Kidney (tissue), 14 donors: ENCODE measurements around the gene FAM89A. TPM values are rescaled to one million over a fixed set of nuclear protein-coding genes. Genes with fewer than 3 reads are reported as not detected.
"Not testable (repeated sequence)": the region's sequence is repeated elsewhere in the genome, so short reads cannot be mapped to it uniquely, and the experiment has no call there.

Experiments used
- DNase-seq, 5 donors: peaks; one replicate each; pipeline ENCODE4 v3.0.0-alpha.2; 2013 to 2020
- FAIRE-seq: peaks from 2 replicates; lab custom pipeline; 2012; peaks lifted over from hg19 to GRCh38; lab: Jason Lieb, UNC
- H3K27ac ChIP-seq, 2 donors: one replicate each; pipeline ENCODE4 v1.7.0; 2013; ENCODE audit warnings: low read depth in 2 of 2, low read length in 2 of 2, inconsistent platforms in 1 of 2
- H3K27me3 ChIP-seq: one replicate; pipeline ENCODE4 v1.7.1; 2013; ENCODE audit warnings: low read length, inconsistent platforms; ENCODE audit not compliant: control insufficient read depth, insufficient read depth
- H3K36me3 ChIP-seq, 3 donors: one replicate each; pipeline versions ENCODE4 v1.7.0 to v1.7.1; 2013; ENCODE audit warnings: low read length in 3 of 3, control low read depth in 1 of 3, inconsistent platforms in 1 of 3; ENCODE audit not compliant: insufficient read depth in 3 of 3, control insufficient read depth in 2 of 3
- H3K4me1 ChIP-seq, 3 donors: one replicate each; pipeline versions ENCODE4 v1.7.0 to v1.7.1; 2013; ENCODE audit warnings: low read length in 3 of 3, inconsistent platforms in 1 of 3, low read depth in 1 of 3; ENCODE audit not compliant: control insufficient read depth in 2 of 3, insufficient read depth in 2 of 3
- H3K4me3 ChIP-seq, 3 donors: one replicate each; pipeline versions ENCODE4 v1.7.0 to v1.8.1; 2013; ENCODE audit warnings: low read length in 3 of 3, control low read depth in 1 of 3, inconsistent platforms in 1 of 3
- H3K9ac ChIP-seq, 3 donors: one replicate each; pipeline versions ENCODE4 v1.7.0 to v1.7.1; 2013; ENCODE audit warnings: low read length in 3 of 3, control low read depth in 1 of 3, inconsistent platforms in 1 of 3
- H3K9me3 ChIP-seq, 3 donors: one replicate each; pipeline versions ENCODE4 v1.7.0 to v1.7.1; 2013; ENCODE audit warnings: low read length in 3 of 3, control low read depth in 1 of 3, inconsistent platforms in 1 of 3; ENCODE audit not compliant: control insufficient read depth in 2 of 3, insufficient read depth in 1 of 3
- CTCF ChIP-seq: IDR thresholded peaks from 3 replicates; pipeline ENCODE4 v1.5.1; 2012; ENCODE audit warnings: mild to moderate bottlenecking, moderate library complexity, borderline replicate concordance; ENCODE audit not compliant: insufficient read depth; ENCODE audit errors: extremely low read depth
- intact Hi-C: fragments of 100-400 bp; cut with DNase I; formaldehyde crosslinking; loops from one replicate; pipeline ENCODE4 v1.11.1; 2022
- polyA plus RNA-seq: library from polyadenylated mRNA; stranded (reverse); fragments of 350-450 nt; fragmentation: Illumina TruSeq; extraction: RNeasy Lipid Tissue Mini Kit (QIAGEN cat#74804); gene quantifications from one replicate; pipeline ENCODE4 v1.2.3, GENCODE V29; 2014; ENCODE audit warnings: low read depth, low replicate concordance; ENCODE audit not compliant: insufficient read depth
- total RNA-seq: library from RNA; stranded (reverse); fragmentation: NEBNext Ultra II Directional; extraction: Animal tissue kit (Norgen Biotek cat#: 25700); gene quantifications from one replicate; pipeline ENCODE4 v1.2.1, GENCODE V29; 2021
- donor health status: control.
- donor health status: control.
- donor health status: control.
- donor health status: control.
- donor health status: control.
- donor health status: DM: yes; HTN: yes; CAD: no.
- donor health status: Normal renal cell carcinoma (clear cell type).

Gene FAM89A
- total and polyA plus RNA-seq, 2 donors from 2014 or later = 14.9 to 19.9 TPM

- Histone ChIP-seq H3K9ac (no peak overlapping the region), H3K36me3 (no peaks in the 10 kb centered on the region), H3K27ac (no peak overlapping the region), H3K4me3 (no peak overlapping the region), H3K4me1 (no peaks in the 10 kb centered on the region), H3K9me3 (no peaks in the 10 kb centered on the region), H3K27me3 (no peaks in the 10 kb centered on the region)
- TF ChIP-seq CTCF = no peak
- no peak for DNase-seq
- FAIRE-seq = no peak
- intact Hi-C loops = no loop called here
Measured at GRCh38 chr1:231023150-231023549, 16.9 kb downstream of the FAM89A start.

GRCh38 chr1:231022543-231022942 lies 17.5 kb downstream of the FAM89A start:
- H3K4me3 ChIP-seq, H3K4me1 ChIP-seq, H3K9me3 ChIP-seq, FAIRE-seq, H3K36me3 ChIP-seq, H3K27ac ChIP-seq, H3K9ac ChIP-seq, H3K27me3 ChIP-seq, DNase-seq, intact Hi-C loops: not testable (repeated sequence)

- DNase-seq (no peak), FAIRE-seq (no peak)
- no peak for TF ChIP-seq CTCF
- H3K4me1 ChIP-seq = no peaks in the 10 kb centered on the region
- no peak overlapping the region for H3K4me3 ChIP-seq
- no peaks in the 10 kb centered on the region for H3K9me3 ChIP-seq
- peak overlapping the region in 1 of 2 donors; percentile 3 for H3K27ac ChIP-seq
- no peak overlapping the region for H3K9ac ChIP-seq
- peaks cover 0 to 2% (median 0%) of the 10 kb centered on the region in 3 donors for H3K36me3 ChIP-seq
- H3K27me3 ChIP-seq = no peaks in the 10 kb centered on the region
- intact Hi-C loops = no loop called here
Measured at GRCh38 chr1:231021540-231022031, 18.5 kb downstream of the FAM89A start.

GRCh38 chr1:231020816-231021215 lies 19.2 kb downstream of the FAM89A start:
- FAIRE-seq = no peak
- no peak for TF ChIP-seq CTCF
- intact Hi-C loops = no loop called here
- H3K9ac ChIP-seq = no peak overlapping the region
- peak in 1 of 5 donors; percentile 14 for DNase-seq
- H3K4me3 ChIP-seq = no peak overlapping the region
- no peak overlapping the region for H3K27ac ChIP-seq
- H3K36me3 ChIP-seq = peaks cover 0 to 2% (median 0%) of the 10 kb centered on the region in 3 donors
- no peaks in the 10 kb centered on the region for H3K9me3 ChIP-seq
- H3K27me3 ChIP-seq = no peaks in the 10 kb centered on the region
- H3K4me1 ChIP-seq = no peaks in the 10 kb centered on the region
